IMR-90 (cell line): ENCODE data around the gene CEP55. TPM values are rescaled to one million over a fixed set of nuclear protein-coding genes. Genes with fewer than 3 reads are reported as not detected.

ENCODE experiments used
- ATAC-seq: fragments of 200-7000 bp; cut with Tn5 transposase; 2 replicates; pipeline ENCODE4 v1.9.1; 2020; ENCODE audit warnings: low read depth, mild to moderate bottlenecking, moderate library complexity
- BruUV-seq: library from RNA; stranded (reverse); fragments of 400-500 nt; replicated peaks from 2 replicates; lab custom pipeline; 2021; lab: Mats Ljungman, UMichigan
- CTCF ChIA-PET: fragments of 300-600 bp; formaldehyde crosslinking; extraction: SDS; loops from one replicate; lab custom pipeline; 2021; ENCODE audit warnings: antibody characterized with exemption; lab: Yijun Ruan, JAX
- POLR2A ChIA-PET: fragments of 300-600 bp; sonication (Branson Sonifier 250); formaldehyde crosslinking; loops from one replicate; lab custom pipeline; 2022; ENCODE audit warnings: antibody characterized with exemption; ENCODE audit not compliant: unreplicated experiment; lab: Charles Lee
- DNase-seq: peaks from one replicate; pipeline ENCODE4 v3.0.0; 2013
- H2AFZ ChIP-seq: replicated peaks from 2 replicates; pipeline ENCODE3; 2013; ENCODE audit warnings: low read length, mild to moderate bottlenecking; ENCODE audit not compliant: poor library complexity
- H2AK5ac ChIP-seq: 2 replicates; pipeline ENCODE4 v1.6.1; 2013; ENCODE audit warnings: low read depth, low read length, inconsistent platforms
- H2AK9ac ChIP-seq: replicated peaks from 2 replicates; pipeline ENCODE3; 2013; ENCODE audit warnings: mild to moderate bottlenecking, low read depth, low read length, moderate library complexity; ENCODE audit not compliant: poor library complexity
- H2BK120ac ChIP-seq: 2 replicates; pipeline ENCODE4 v1.6.1; 2013; ENCODE audit warnings: low read depth, low read length, inconsistent platforms
- H2BK15ac ChIP-seq: 3 replicates; pipeline ENCODE4 v1.6.1; 2013; ENCODE audit warnings: low read depth, low read length, inconsistent platforms
- H2BK20ac ChIP-seq: 2 replicates; pipeline ENCODE4 v1.6.1; 2013; ENCODE audit warnings: low read depth, mild to moderate bottlenecking, inconsistent platforms, low read length, moderate library complexity
- H2BK5ac ChIP-seq: 2 replicates; pipeline ENCODE4 v1.6.1; 2013; ENCODE audit warnings: mild to moderate bottlenecking, low read depth, low read length, inconsistent platforms; ENCODE audit not compliant: poor library complexity, severe bottlenecking
- H3K14ac ChIP-seq: replicated peaks from 2 replicates; pipeline ENCODE4 v1.6.1; 2013; ENCODE audit warnings: low read depth, low read length, inconsistent platforms
- H3K18ac ChIP-seq: 2 replicates; pipeline ENCODE4 v1.6.1; 2013; ENCODE audit warnings: low read depth, low read length, control low read depth
- H3K23ac ChIP-seq: 2 replicates; pipeline ENCODE4 v1.6.1; 2013; ENCODE audit warnings: low read depth, low read length, inconsistent platforms
- H3K27ac ChIP-seq: 2 replicates; pipeline ENCODE4 v1.5.1; 2013; ENCODE audit warnings: mild to moderate bottlenecking, control low read depth, low read length; ENCODE audit not compliant: insufficient read depth
- H3K27me3 ChIP-seq: 2 replicates; pipeline ENCODE4 v1.6.1; 2013; ENCODE audit warnings: low read length; ENCODE audit not compliant: control insufficient read depth, insufficient read depth
- H3K36me3 ChIP-seq: 2 replicates; pipeline ENCODE4 v1.6.1; 2013; ENCODE audit warnings: low read length, mixed read lengths; ENCODE audit not compliant: control insufficient read depth, insufficient read depth
- H3K4ac ChIP-seq: 2 replicates; pipeline ENCODE4 v1.6.1; 2013; ENCODE audit warnings: low read depth, low read length, inconsistent platforms
- H3K4me1 ChIP-seq: 2 replicates; pipeline ENCODE4 v1.6.1; 2013; ENCODE audit warnings: low read length, mixed read lengths; ENCODE audit not compliant: control insufficient read depth, insufficient read depth
- H3K4me2 ChIP-seq: 2 replicates; pipeline ENCODE4 v1.6.1; 2013; ENCODE audit warnings: low read depth, mild to moderate bottlenecking, control low read depth, low read length, moderate library complexity
- H3K4me3 ChIP-seq: 2 replicates; pipeline ENCODE4 v1.5.1; 2013; ENCODE audit warnings: low read depth, mild to moderate bottlenecking, control low read depth, low read length, moderate library complexity; ENCODE audit not compliant: insufficient read depth
- H3K56ac ChIP-seq: 2 replicates; pipeline ENCODE4 v1.6.1; 2013; ENCODE audit warnings: low read length, inconsistent platforms; ENCODE audit not compliant: insufficient read depth; ENCODE audit errors: extremely low read depth
- H3K79me1 ChIP-seq, 2 experiments: 2 replicates each; pipeline ENCODE4 v1.6.1; 2013; ENCODE audit warnings: low read length in 2 of 2, inconsistent platforms in 1 of 2, low read depth in 1 of 2
- H3K9ac ChIP-seq: 2 replicates; pipeline ENCODE4 v1.6.1; 2013; ENCODE audit warnings: low read depth, low read length, control low read depth
- H3K9me1 ChIP-seq: 2 replicates; pipeline ENCODE4 v1.6.1; 2013; ENCODE audit warnings: low read length, inconsistent platforms; ENCODE audit not compliant: insufficient read depth
- H3K9me3 ChIP-seq: 2 replicates; pipeline ENCODE4 v1.6.1; 2013; ENCODE audit warnings: low read length; ENCODE audit not compliant: control insufficient read depth, insufficient read depth
- H4K20me1 ChIP-seq: 2 replicates; pipeline ENCODE4 v1.6.1; 2013; ENCODE audit warnings: low read length, inconsistent platforms; ENCODE audit not compliant: insufficient read depth
- H4K5ac ChIP-seq: 2 replicates; pipeline ENCODE4 v1.6.1; 2013; ENCODE audit warnings: mild to moderate bottlenecking, low read depth, low read length, control low read depth
- H4K8ac ChIP-seq, 2 experiments: 2 replicates each; pipeline ENCODE4 v1.6.1; 2013; ENCODE audit warnings: low read depth in 2 of 2, low read length in 2 of 2, control low read depth in 1 of 2, inconsistent platforms in 1 of 2
- H4K91ac ChIP-seq: 2 replicates; pipeline ENCODE4 v1.6.1; 2013; ENCODE audit warnings: low read depth, low read length, inconsistent platforms; ENCODE audit not compliant: insufficient read depth
- BHLHE40 ChIP-seq: fragments of 150-350 bp; IDR thresholded peaks from 2 replicates; pipeline ENCODE4 v1.6.1; 2016; ENCODE audit warnings: mild to moderate bottlenecking, low read depth, low read length
- CEBPB ChIP-seq: IDR thresholded peaks from 2 replicates; pipeline ENCODE4 v1.6.1; 2012; ENCODE audit warnings: low read depth, low read length, improper control_type of control experiment
- CHD1 ChIP-seq: IDR thresholded peaks from 2 replicates; pipeline ENCODE4 v1.6.1; 2012; ENCODE audit warnings: low read depth, low read length, improper control_type of control experiment
- SMC3 ChIP-seq: fragments of 150-350 bp; IDR thresholded peaks from 2 replicates; pipeline ENCODE4 v1.6.1; 2016; ENCODE audit warnings: low read depth, mild to moderate bottlenecking, antibody characterized with exemption, low read length, moderate library complexity
- USF2 ChIP-seq: fragments of 150-350 bp; IDR thresholded peaks from 2 replicates; pipeline ENCODE4 v1.6.1; 2017; ENCODE audit warnings: mild to moderate bottlenecking, antibody characterized with exemption, low read length, low read depth
- WGBS, 2 experiments: methylation state at CpG; one replicate each; pipeline versions ENCODE4 v1.1.5 to v1.1.7; 2013; ENCODE audit warnings: missing lambda C conversion rate in 2 of 2; ENCODE audit not compliant: insufficient read length in 1 of 2; ENCODE audit errors: extremely low coverage in 2 of 2; 5-methylcytosine and 5-hydroxymethylcytosine counted together
- dilution Hi-C: fragments of 300-500 bp; cut with HindIII; formaldehyde crosslinking; loops from one replicate; pipeline ENCODE4 v1.14.3; 2018; ENCODE audit warnings: low sequenced_read_pairs; ENCODE audit not compliant: unreplicated experiment
- in situ Hi-C: fragments of 300-500 bp; cut with MboI; formaldehyde crosslinking; loops from 3 replicates; pipeline ENCODE4 v1.14.3; 2019; ENCODE audit warnings: low sequenced_read_pairs, inconsistent platforms, mixed read lengths
- intact Hi-C: fragments of 100-400 bp; cut with micrococcal nuclease; formaldehyde crosslinking; loops from 2 replicates; pipeline ENCODE4 v1.10.0; 2022
- polyA plus RNA-seq, 3 experiments: library from polyadenylated mRNA; depleted of rRNA; stranded (reverse); fragments of >200 nt; gene quantifications; 2 replicates each; pipeline ENCODE4 v1.2.3, GENCODE V29; 2012; ENCODE audit warnings: low replicate concordance in 1 of 3
- total RNA-seq: library from RNA; depleted of rRNA; stranded (reverse); fragments of >200 nt; gene quantifications from 2 replicates; pipeline ENCODE4 v1.2.3, GENCODE V29; 2012

CEP55 gene
- total and polyA plus RNA-seq, 2 of the 4 experiments (the other 2 are of a cell fraction): 15.7 to 23.5 TPM

DNA sequence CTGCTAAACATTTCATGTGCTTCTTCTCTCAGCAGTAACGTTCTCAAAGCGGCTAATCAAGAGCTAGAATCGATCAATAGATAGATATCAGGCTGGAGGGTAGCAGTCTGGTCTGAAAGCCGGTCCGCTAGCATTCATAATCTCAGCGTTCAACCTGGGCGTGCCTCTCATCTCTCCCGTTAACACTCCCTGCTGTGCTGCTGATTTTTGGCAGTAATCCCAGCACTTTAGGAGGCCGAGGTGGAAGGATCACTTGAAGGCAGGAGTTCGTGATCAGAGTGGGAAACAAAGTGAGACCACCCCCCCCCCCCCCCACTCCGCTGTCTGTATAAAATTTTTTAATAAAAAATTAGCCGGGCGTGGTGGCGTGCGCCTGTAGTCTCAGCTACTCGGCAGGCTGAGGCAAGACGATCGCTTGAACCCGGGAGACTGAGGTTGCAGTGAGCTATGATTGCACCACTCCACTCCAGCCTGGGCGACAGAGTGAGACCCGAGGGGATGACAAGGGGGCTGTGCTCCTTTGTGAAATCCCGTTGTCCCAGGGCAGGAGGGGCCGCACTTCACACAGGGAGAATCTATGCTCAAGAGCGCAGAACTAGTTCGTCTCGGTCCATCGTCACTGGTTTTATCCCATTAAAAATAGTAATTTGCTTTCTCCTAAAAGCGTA lies 624 bp upstream of the CEP55 start:
- Histone ChIP-seq H2BK120ac (peak overlapping the region; percentile 2; the same call in 1 of the 2 replicates), H2BK20ac (no peak overlapping the region), H2AK9ac (peak overlapping the region; percentile 73), H4K91ac (peak overlapping the region; percentile 84), H3K27ac (peak overlapping the region; percentile 58), H3K18ac (peak overlapping the region; percentile 7; the same call in 1 of the 2 replicates), H2BK15ac (peak overlapping the region; percentile 77; the same call in 1 of the 3 replicates), H3K14ac (peak overlapping the region; percentile 90), H4K20me1 (no peaks in the 10 kb centered on the region), H2AFZ (peak overlapping the region; percentile 95), H3K4me1 (no peaks in the 10 kb centered on the region), H3K4me2 (peak overlapping the region; percentile 91), H3K36me3 (no peaks in the 10 kb centered on the region), H2AK5ac (peak overlapping the region; percentile 70; the same call in 1 of the 2 replicates), H3K9ac (peak overlapping the region; percentile 70), H4K8ac (peak overlapping the region; percentile 78 to 87), H2BK5ac (peak overlapping the region; percentile 14), H3K9me3 (no peaks in the 10 kb centered on the region), H3K79me1 (peaks cover 15 to 17% of the 10 kb centered on the region in 2 experiments), H3K23ac (peak overlapping the region; percentile 96), H4K5ac (peak overlapping the region; percentile 9), H3K56ac (peak overlapping the region; percentile 66; the same call in 1 of the 2 replicates), H3K4me3 (peak overlapping the region; percentile 63), H3K4ac (peak overlapping the region; percentile 80), H3K9me1 (no peaks in the 10 kb centered on the region), H3K27me3 (no peaks in the 10 kb centered on the region)
- intact Hi-C loops (no loop called here), in situ Hi-C loops (no loop called here), dilution Hi-C loops (no loop called here)
- no TSS peak for BruUV-seq
- CTCF ChIA-PET: interaction anchor here (0.6 to 1.3 kb wide), 4 partner anchors 10 to 611 kb away, joined by 3 to 4 read pairs (median 3); partner anchors contain the start of gene MYOF
- no peak for DNase-seq
- ATAC-seq: peak; percentile 53
- no peak for TF ChIP-seq BHLHE40
- no peak for TF ChIP-seq USF2
- TF ChIP-seq SMC3: no peak
- no peak for TF ChIP-seq CHD1
- peak; percentile 23; the same call in 1 of the 2 replicates for TF ChIP-seq CEBPB
- no CpG with 5 or more reads among the region's 28 CpGs for WGBS, 2 experiments
- POLR2A ChIA-PET: interaction anchor here (0.5 to 0.9 kb wide), 2 partner anchors 14 to 114 kb away, joined by 3 to 6 read pairs; no protein-coding TSS in a partner anchor
